ENCODE data around the gene ALAS1.
A peak's percentile ranks its signal among the peaks of the same experiment; 100 is the strongest.

The ALAS1 gene

GRCh38 chr3:52222319-52223221, 24.6 kb downstream of the ALAS1 start:
- no peak for DNase-seq

- DNase-seq = no peak
These were observed 25.8 kb downstream of the ALAS1 start for GRCh38 chr3:52223449-52224408.

- DNase-seq = no peak
These were observed 27.7 kb downstream of the ALAS1 start, which contains the start of gene TLR9 for GRCh38 chr3:52225452-52226228. Gene TLR9, minus strand, starts transcription at chr3:52225645. Its CDS starts 116 bp downstream, at chr3:52225529.

- DNase-seq = peak; percentile 9
These were observed 28.4 kb downstream of the ALAS1 start for GRCh38 chr3:52226229-52226817.

GRCh38 chr3:52227117-52227516, 29.2 kb downstream of the ALAS1 start:
- DNase-seq = peak; percentile 21

- no peak for DNase-seq
These were observed 29.8 kb downstream of the ALAS1 start for GRCh38 chr3:52227766-52228165.

- DNase-seq = peak; percentile 4
These were observed 30.3 kb downstream of the ALAS1 start for GRCh38 chr3:52228266-52228665.

GRCh38 chr3:52228751-52229291, 30.9 kb downstream of the ALAS1 start:
- DNase-seq = no peak

- DNase-seq = no peak
These were observed 31.7 kb downstream of the ALAS1 start for GRCh38 chr3:52229656-52230055.

GRCh38 chr3:52230461-52230860, 32.5 kb downstream of the ALAS1 start:
- DNase-seq = no peak

GRCh38 chr3:52230889-52231499, 33.0 kb downstream of the ALAS1 start:
- DNase-seq = no peak

GRCh38 chr3:52231502-52232278, 33.7 kb downstream of the ALAS1 start:
- peak; percentile 52 for DNase-seq

GRCh38 chr3:52232279-52233107, 34.5 kb downstream of the ALAS1 start:
- peak; percentile 1 for DNase-seq

GRCh38 chr3:52233108-52233591, 35.2 kb downstream of the ALAS1 start:
- DNase-seq = no peak

- no peak for DNase-seq
These were observed 36.0 kb downstream of the ALAS1 start for GRCh38 chr3:52233968-52234367.

GRCh38 chr3:52234516-52235447, 36.8 kb downstream of the ALAS1 start:
- no peak for DNase-seq

GRCh38 chr3:52236424-52236886, 38.5 kb downstream of the ALAS1 start:
- DNase-seq = no peak

- no peak for DNase-seq
These were observed 39.2 kb downstream of the ALAS1 start for GRCh38 chr3:52237006-52237656.

Data from NCI-H69 (cell line).